Right renal pelvis (tissue), 4 donors: ENCODE measurements around the gene PLA2G10. TPM values are rescaled to one million over a fixed set of nuclear protein-coding genes. Genes with fewer than 3 reads are reported as not detected.
"Not testable (repeated sequence)": the region's sequence is repeated elsewhere in the genome, so short reads cannot be mapped to it uniquely, and the experiment has no call there.

Experiments used
- DNase-seq, 4 donors: peaks; one replicate each; pipeline ENCODE4 v3.0.0-alpha.2; 2013; ENCODE audit warnings: low read depth in 4 of 4, low spot score in 3 of 4, missing footprints in 1 of 4
- polyA plus RNA-seq, 4 donors: library from polyadenylated mRNA; unstranded; fragments of 120-200 nt; gene quantifications; one replicate each; pipeline ENCODE4 v1.2.1, GENCODE V29; 2013; ENCODE audit not compliant: insufficient read length in 4 of 4

PLA2G10 gene, protein sequence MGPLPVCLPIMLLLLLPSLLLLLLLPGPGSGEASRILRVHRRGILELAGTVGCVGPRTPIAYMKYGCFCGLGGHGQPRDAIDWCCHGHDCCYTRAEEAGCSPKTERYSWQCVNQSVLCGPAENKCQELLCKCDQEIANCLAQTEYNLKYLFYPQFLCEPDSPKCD
- polyA plus RNA-seq: under 1 TPM; 0.20 to 0.34 (median 0.26) TPM

DNA sequence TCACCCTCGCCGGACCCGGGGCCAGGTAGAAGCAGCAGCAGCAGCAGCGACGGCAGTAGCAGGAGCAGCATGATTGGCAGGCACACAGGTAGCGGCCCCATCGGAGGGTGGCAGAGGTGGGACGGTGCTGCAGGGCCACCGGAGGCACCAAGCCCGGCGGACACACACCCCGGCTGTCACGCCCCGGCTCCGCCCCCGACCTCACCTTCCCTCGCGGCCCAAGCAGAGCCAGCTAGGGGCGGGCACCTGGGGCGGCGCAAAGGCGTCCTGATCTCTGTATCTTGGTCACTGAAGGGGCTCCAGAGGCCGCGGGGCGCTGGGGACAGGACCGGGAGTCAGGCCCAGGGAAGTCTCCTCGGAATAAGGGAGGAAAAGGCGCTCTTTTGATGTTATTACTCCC is at the start of gene PLA2G10:
Gene PLA2G10, minus strand, starts transcription at position 180 of the 400 bp plus-strand sequence. Its CDS starts 79 bp downstream, at position 101.
- not testable (repeated sequence) for DNase-seq

DNA sequence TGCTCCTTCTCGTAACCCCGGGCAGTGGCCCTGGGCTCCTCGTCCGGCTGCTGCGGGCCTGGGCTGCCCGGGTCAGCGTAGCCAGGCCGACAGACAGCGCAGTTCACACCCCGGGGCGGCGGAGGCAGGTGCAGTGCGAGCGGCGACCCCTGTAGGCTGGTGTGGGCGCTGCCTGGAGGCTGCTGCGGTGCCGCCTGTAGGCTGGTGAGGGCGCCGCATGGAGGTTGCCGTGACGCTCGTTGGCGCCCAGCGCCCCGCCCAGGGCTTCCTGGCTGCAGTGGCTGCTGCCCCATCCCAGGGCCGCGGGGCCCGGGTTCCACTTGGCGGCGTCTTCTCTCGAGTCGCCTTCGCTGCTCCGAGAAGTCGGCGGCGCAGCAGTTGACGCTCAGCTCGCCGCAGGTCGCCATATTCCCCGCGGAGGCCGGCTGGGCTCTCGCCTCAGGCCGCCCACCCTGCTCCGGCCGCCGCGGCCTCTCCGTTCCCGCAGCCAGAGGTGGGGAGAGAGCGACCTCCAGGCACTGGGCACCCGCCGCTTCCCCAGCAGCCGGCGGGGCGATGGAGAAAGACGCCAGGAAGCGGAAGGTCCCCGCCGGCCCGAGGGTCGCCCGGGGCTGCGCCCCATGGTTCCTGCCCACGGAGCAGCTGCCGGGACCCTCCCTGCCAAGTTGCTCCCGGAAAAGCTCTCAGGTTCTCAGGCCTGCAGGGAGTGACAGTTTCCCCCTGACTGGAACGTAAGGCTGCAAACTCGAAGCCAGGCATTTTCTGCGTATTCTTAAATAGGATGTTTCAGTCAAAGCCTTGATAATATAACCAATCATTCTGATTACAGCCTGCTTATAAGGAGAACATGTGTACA is 48.4 kb upstream of the PLA2G10 start, which contains the start of gene NPIPA2:
Gene NPIPA2, plus strand, starts transcription at position 261 of the 856 bp plus-strand sequence. CDS start 5,533 bp downstream, outside the sequence.
- DNase-seq: not testable (repeated sequence)

DNA sequence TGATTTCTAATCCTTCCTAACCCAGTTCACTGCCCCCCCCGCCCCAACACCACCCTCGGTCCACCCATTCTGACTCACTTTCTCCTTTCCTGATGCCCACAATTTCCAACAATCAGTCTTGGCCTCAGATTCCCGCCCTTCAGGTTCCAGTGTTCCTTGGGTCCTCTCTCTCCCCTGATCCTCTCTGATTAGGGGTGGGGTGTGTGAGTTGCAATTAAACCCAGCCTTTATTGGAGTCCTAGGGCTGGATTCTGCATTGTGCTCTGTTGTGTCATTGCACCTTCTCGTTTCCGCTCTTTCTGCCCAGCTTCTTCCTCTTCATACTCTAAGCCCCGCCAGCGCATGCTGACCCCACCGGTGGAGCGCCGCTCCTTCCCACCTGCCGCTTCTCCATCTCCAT is 47.7 kb upstream of the PLA2G10 start:
- DNase-seq: not testable (repeated sequence)

DNA sequence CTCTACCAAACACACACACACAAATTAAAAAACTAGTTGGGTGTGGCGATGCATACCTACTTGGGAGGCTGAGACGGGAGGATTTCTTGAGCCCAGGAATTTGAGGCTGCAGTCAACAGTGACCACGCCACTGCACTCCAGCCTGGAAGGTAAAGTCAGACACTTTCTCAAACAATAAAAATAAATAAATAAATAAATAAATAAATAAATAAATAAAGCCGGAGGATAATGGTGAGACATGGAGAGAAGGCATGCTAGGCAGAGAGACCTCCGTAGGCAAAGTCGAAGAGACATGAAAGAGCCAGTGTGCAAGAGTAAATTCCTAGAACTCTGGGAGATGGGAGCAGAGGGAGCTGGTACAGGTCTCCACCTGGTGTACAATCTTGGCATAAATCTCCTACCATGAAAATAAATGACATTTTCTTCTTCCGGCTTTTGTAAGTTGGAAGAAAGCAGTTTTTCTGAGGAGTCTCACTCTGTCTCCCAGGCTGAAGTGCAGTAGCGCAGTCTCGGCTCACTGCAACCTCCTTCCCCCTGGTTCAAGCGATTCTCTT is 46.8 kb upstream of the PLA2G10 start:
- DNase-seq: not testable (repeated sequence)

DNA sequence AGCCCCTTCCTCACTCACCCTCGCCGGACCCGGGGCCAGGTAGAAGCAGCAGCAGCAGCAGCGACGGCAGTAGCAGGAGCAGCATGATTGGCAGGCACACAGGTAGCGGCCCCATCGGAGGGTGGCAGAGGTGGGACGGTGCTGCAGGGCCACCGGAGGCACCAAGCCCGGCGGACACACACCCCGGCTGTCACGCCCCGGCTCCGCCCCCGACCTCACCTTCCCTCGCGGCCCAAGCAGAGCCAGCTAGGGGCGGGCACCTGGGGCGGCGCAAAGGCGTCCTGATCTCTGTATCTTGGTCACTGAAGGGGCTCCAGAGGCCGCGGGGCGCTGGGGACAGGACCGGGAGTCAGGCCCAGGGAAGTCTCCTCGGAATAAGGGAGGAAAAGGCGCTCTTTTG is 39.1 kb upstream of the PLA2G10 start:
- not testable (repeated sequence) for DNase-seq

DNA sequence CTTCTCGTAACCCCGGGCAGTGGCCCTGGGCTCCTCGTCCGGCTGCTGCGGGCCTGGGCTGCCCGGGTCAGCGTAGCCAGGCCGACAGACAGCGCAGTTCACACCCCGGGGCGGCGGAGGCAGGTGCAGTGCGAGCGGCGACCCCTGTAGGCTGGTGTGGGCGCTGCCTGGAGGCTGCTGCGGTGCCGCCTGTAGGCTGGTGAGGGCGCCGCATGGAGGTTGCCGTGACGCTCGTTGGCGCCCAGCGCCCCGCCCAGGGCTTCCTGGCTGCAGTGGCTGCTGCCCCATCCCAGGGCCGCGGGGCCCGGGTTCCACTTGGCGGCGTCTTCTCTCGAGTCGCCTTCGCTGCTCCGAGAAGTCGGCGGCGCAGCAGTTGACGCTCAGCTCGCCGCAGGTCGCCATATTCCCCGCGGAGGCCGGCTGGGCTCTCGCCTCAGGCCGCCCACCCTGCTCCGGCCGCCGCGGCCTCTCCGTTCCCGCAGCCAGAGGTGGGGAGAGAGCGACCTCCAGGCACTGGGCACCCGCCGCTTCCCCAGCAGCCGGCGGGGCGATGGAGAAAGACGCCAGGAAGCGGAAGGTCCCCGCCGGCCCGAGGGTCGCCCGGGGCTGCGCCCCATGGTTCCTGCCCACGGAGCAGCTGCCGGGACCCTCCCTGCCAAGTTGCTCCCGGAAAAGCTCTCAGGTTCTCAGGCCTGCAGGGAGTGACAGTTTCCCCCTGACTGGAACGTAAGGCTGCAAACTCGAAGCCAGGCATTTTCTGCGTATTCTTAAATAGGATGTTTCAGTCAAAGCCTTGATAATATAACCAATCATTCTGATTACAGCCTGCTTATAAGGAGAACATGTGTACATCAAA is 9.3 kb upstream of the PLA2G10 start, which contains the start of gene NPIPA3:
Gene NPIPA3, plus strand, starts transcription at position 256 of the 856 bp plus-strand sequence. CDS start 5,533 bp downstream, outside the sequence.
- not testable (repeated sequence) for DNase-seq

DNA sequence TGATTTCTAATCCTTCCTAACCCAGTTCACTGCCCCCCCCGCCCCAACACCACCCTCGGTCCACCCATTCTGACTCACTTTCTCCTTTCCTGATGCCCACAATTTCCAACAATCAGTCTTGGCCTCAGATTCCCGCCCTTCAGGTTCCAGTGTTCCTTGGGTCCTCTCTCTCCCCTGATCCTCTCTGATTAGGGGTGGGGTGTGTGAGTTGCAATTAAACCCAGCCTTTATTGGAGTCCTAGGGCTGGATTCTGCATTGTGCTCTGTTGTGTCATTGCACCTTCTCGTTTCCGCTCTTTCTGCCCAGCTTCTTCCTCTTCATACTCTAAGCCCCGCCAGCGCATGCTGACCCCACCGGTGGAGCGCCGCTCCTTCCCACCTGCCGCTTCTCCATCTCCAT is 8.6 kb upstream of the PLA2G10 start:
- not testable (repeated sequence) for DNase-seq

DNA sequence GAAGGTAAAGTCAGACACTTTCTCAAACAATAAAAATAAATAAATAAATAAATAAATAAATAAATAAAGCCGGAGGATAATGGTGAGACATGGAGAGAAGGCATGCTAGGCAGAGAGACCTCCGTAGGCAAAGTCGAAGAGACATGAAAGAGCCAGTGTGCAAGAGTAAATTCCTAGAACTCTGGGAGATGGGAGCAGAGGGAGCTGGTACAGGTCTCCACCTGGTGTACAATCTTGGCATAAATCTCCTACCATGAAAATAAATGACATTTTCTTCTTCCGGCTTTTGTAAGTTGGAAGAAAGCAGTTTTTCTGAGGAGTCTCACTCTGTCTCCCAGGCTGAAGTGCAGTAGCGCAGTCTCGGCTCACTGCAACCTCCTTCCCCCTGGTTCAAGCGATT is 7.8 kb upstream of the PLA2G10 start:
- not testable (repeated sequence) for DNase-seq

DNA sequence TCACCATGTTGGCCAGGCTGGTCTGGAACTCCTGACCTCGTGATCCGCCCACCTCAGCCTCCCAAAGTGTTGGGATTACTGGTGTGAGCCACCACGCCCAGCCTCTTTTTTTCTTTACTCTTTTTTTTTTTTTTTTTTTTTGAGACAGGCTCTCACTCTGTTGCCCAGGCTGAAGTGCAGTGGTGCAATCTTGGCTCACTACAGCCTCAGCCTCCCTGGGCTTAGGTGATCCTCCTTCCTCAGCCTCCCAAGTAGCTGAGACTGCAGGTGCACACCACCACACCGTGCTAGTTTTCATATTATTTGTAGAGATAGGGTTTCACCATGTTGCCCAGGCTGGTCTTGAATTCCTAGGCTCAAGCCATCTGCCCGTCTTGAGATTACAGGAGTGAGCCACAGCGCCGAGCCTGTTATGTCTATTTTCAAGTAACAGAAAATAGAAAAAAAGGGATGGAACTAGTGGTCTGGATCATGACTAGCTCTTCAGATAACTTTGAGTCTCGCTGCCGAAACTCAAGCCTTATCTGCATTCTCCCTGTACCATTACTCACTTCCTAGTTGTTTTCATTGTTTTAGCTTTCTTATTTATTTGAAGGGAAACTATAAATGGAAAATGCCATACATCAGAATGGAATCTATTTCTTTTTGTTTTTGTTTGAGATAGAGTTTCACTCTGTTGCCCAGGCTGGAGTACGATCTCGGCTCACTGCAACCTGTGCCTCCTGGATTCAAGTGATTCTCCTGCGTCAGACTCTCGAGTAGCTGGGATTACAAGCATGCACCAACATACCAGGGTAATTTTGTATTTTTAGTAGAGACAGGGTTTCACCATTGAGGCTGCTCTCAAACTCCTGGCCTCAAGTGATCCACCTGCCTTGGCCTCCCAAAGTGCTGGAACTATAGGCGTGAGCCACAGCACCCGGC is 8.0 kb downstream of the PLA2G10 start:
- DNase-seq: not testable (repeated sequence)

DNA sequence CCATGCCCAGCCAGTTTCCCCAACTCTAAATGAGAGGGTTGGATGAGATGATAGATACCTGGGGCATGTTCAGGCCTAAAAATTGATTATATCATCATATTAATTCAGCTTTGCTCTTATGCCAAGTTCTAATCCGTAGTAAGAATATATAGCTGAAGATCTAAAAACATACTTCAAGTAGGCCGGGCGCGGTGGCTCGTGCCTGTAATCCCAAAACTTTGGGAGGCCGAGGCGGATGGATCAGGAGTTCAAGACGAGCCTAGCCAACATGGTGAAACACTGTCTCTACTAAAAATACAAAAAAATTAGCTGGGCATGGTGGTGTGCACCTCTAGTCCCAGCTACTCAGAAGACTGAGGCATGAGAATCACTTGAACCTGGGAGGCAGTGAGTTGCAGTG is 12.0 kb downstream of the PLA2G10 start:
- no peak for DNase-seq

DNA sequence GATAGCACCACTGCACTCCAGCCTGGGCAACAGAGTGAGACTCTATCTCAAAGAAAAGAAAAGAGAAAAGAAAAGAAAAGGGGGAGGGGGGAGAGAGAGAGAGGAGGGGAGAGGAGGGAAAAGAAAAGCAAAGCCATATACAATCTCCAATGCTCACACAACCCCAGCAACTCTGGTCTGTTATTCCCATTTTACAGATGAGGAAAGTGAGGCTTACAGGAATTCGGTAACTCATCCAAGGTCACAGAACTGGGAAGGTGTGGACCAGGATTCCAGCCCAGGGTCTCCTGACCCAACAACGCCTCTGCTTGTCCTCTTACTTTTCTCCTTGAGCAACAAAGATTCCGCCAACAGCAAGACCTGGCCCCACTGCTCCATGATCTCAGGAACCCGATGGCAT is 13.0 kb downstream of the PLA2G10 start:
- DNase-seq: no peak

DNA sequence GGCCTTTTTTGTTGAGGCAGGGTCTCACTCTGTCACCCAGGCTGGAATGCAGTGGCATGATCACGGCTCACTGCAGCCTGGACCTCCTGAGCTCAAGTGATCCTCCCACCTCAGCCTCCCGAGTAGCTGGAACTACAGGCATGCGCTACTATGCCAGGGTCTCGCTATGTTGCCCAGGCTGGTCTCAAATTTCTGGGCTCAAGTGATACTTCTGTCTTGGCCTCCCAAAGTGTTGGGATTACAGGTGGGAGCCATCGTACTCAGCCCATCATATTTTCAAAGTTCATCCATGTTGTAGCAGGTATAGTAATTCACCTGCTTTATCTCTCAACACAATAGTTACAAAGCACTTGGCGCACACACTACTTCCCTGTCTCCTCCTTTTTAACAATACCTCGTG is 13.7 kb downstream of the PLA2G10 start:
- DNase-seq: not testable (repeated sequence)

DNA sequence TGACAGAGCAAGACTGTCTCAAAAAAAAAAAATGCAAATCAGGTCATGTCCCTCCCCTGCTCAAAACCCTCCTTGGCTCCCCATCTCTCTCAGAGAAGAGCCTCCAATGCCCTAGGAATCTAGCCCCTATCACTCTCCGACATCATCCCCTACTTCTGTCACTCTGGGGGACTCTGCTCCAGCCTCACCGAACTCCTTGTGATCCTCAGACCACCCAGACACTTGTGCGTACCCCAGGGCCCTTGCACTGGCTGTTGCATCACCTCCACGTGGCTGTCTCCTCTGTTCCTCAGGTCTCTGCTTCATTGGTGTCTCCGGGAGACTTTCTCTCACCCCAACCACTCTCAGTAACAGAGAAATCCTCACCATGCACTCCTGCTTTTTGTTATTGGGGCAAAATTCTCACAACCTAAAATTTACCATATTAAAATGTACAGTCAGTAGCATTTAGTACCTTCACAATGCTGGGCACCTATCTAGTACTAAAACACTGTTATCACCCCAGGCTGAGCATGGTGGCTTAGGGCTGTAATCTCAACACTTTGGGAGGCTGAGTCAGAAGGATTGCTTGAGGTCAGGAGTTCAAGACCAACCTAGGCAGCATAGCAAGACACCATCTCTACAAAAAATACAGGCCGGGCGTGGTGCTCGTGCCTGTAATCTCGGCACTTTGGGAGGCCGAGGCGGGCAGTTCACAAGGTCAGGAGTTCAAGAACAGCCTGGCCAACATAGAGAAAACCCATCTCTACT is 15.2 kb downstream of the PLA2G10 start:
- DNase-seq: no peak

DNA sequence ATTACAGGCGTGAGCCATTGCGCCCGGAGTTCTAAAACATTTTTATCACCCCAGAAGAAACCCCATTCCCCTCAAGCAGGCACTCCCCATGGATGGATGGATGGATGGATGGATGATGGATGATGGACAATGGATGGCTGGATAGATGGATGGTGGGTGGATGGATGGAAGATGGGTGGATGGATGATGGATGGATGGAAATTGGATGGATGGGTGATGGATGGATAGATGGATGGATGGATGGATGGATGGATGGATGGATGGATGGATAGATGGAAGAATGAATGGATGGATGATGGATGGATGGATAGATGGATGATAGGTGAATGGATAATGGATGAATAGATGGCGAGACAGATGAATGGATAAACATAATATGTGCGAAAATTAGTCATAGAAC is 16.5 kb downstream of the PLA2G10 start:
- no peak for DNase-seq

DNA sequence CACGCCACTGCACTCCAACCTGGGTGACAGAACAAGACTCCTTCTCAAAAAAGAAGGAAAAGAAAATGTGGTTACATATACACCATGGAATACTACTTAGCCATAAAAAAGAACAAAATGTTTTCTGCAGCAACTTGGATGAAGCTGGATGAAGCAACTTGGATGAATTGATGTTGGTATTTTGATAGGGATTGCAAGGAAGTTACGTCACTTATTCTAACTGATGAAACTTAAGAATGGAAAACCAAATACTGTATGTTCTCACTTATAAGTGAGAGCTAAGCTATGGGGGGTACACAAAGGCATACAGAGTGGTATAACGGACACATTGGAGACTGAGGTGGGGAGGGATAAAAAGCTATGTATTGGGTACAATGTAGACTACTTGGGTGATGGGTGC is 17.5 kb downstream of the PLA2G10 start:
- DNase-seq: no peak

DNA sequence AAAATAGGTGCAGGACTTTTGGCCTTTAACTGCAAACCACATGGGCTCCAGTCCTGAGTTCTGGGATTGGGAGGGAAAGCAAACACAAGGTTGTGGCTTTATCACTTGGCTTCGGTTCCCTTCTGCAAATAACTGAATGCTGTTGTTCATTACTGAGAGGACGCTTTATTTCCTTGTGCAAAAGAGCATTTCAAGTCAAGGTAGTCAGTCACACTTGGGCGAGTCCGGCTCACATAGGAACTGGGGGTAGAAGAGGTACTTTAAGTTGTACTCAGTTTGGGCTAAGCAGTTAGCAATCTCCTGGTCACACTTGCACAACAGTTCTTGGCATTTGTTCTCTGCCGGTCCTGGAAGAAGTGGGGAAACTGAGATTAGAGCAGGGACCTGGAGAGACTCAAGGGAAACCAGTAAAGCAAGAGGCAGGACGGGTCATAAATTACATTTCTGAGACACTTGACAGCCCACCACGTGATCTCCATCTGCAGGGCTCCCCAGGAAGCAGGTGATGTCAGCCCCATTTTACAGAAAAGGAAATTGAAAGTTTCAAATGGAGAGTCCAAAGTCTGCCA is 21.6 kb downstream of the PLA2G10 start:
- no peak for DNase-seq

DNA sequence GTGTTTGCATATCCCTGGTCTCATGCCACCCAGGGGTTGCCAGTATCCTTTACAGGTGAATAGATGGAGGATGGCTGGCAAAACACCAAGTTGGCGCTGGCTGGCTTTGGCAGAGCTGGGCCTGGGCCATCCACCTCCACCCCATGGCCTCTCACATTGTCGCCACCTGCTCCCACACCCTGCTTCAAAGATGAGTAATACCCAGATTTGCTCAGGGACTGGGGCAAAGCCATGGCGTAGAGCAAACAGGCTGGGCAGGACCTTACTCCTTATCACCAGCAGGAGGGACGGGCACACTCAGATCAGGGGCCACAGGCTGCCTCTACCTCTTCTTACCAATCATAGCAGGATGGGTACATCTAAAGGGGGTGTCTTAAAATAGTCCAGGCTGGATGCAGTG is 24.3 kb downstream of the PLA2G10 start:
- no peak for DNase-seq

DNA sequence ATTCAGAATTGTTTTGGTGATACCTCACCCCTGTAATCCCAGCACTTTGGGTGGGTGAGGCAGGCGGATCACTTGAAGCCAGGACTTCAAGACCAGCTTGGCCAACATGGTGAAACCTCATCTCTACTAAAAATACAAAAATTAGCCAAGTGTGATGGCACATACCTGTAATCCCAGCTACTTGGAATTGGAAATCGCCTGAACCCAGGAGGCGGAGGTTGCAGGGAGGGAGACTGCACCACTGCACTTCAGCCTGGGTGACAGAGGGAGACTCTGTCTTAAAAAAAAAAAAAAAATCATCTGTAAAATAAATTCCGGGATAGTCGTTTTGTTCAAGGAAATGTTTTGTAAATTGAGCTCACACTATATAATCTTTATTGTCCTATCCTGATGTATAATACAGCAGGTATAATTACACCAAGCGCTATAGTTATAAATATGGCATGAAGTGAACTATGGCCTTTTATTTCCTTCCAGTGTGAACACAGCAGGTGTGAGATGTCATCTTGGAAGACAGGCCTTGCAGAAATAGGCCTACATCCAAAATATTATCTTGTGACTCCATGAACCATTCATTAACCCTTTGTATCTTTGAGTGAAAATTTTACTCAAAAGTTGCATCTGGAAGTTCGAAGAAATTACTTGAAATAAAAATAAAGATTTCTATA is 25.4 kb downstream of the PLA2G10 start:
- no peak for DNase-seq
